Lung (tissue), 12 donors: Measurements from ENCODE around the gene MYO7A. TPM values are rescaled to one million over a fixed set of nuclear protein-coding genes. Genes with fewer than 3 reads are reported as not detected.

Experiments
- ATAC-seq: fragments of 200-7000 bp; cut with Tn5 transposase; one replicate; pipeline ENCODE4 v1.9.1; 2020; ENCODE audit warnings: moderate number of reproducible peaks; ENCODE audit not compliant: insufficient read depth, low FRiP score
- DNase-seq, 3 donors: peaks; one replicate each; pipeline ENCODE4 v3.0.0-alpha.2; 2013 to 2017
- H3K27ac ChIP-seq, 2 donors: one replicate each; pipeline ENCODE4 v1.5.1; 2013; ENCODE audit warnings: mild to moderate bottlenecking in 2 of 2, moderate library complexity in 2 of 2, control low read depth in 1 of 2, inconsistent platforms in 1 of 2, low read depth in 1 of 2, low read length in 1 of 2
- H3K27me3 ChIP-seq, 3 donors: one replicate each; pipeline ENCODE4 v1.5.1; 2013; ENCODE audit warnings: low read length in 2 of 3; ENCODE audit not compliant: control insufficient read depth in 3 of 3, insufficient read depth in 3 of 3
- H3K36me3 ChIP-seq, 4 donors: one replicate each; pipeline ENCODE4 v1.5.1; 2013; ENCODE audit warnings: low read length in 4 of 4, mild to moderate bottlenecking in 1 of 4, moderate library complexity in 1 of 4; ENCODE audit not compliant: control insufficient read depth in 4 of 4, insufficient read depth in 4 of 4
- H3K4me1 ChIP-seq, 5 donors: one replicate each; pipeline ENCODE4 v1.5.1; 2013; ENCODE audit warnings: low read length in 5 of 5, mild to moderate bottlenecking in 2 of 5, moderate library complexity in 1 of 5; ENCODE audit not compliant: control insufficient read depth in 5 of 5, insufficient read depth in 5 of 5
- H3K4me3 ChIP-seq: one replicate; pipeline ENCODE4 v1.5.1; 2013; ENCODE audit warnings: mild to moderate bottlenecking, control low read depth, moderate library complexity
- H3K9ac ChIP-seq, 2 donors: one replicate each; pipeline ENCODE4 v1.5.1; 2013; ENCODE audit warnings: low read length in 2 of 2, control low read depth in 1 of 2; ENCODE audit not compliant: insufficient read depth in 1 of 2
- H3K9me3 ChIP-seq, 4 donors: one replicate each; pipeline ENCODE4 v1.5.1; 2013; ENCODE audit warnings: low read length in 3 of 4, mild to moderate bottlenecking in 1 of 4, moderate library complexity in 1 of 4; ENCODE audit not compliant: control insufficient read depth in 4 of 4, insufficient read depth in 3 of 4
- CTCF ChIP-seq: IDR thresholded peaks from 2 replicates; pipeline ENCODE4 v1.5.1; 2012; ENCODE audit warnings: mild to moderate bottlenecking; ENCODE audit errors: control extremely low read depth, extremely low read depth
- WGBS, 2 donors: extraction: QIAGEN DNeasy Blood & Tissue Kit; methylation state at CpG; one replicate each; pipeline ENCODE4 v1.1.7; 2013; 5-methylcytosine and 5-hydroxymethylcytosine counted together
- polyA plus RNA-seq, 2 donors: library from polyadenylated mRNA; stranded (reverse); fragments of 200-250 nt; gene quantifications; one replicate each; pipeline ENCODE4 v1.2.1, GENCODE V29; 2013
- total RNA-seq, 2 donors: library from RNA; depleted of rRNA in 1 of 2; stranded (reverse); fragments of >200 nt in 1 of 2; gene quantifications; one replicate each; pipeline ENCODE4 v1.2.1, GENCODE V29; 2014 to 2021
- donor health status: control.
- donor health status: control.
- donor health status: Bipolar disorder and iron deficiency.
- donor health status: healthy.
- donor health status: DM: yes; HTN: yes; CAD: no.

MYO7A gene
- total and polyA plus RNA-seq, 4 donors = 1.8 to 10.2 (median 6.3) TPM

GRCh38 chr11:77244277-77245027, 116.4 kb downstream of the MYO7A start:
- no peak for TF ChIP-seq CTCF
- Histone ChIP-seq H3K27me3 (no peaks in the 10 kb centered on the region), H3K36me3 (no peaks in the 10 kb centered on the region), H3K9me3 (no peaks in the 10 kb centered on the region), H3K9ac (no peak overlapping the region), H3K4me3 (no peak overlapping the region), H3K4me1 (no peaks in the 10 kb centered on the region), H3K27ac (peak overlapping the region in 1 of 2 donors; percentile 40)
- DNase-seq (no peak), ATAC-seq (no peak)
- WGBS, 2 donors = 89 to 97% methylated on average over 7 of the region's 7 CpGs

DNA sequence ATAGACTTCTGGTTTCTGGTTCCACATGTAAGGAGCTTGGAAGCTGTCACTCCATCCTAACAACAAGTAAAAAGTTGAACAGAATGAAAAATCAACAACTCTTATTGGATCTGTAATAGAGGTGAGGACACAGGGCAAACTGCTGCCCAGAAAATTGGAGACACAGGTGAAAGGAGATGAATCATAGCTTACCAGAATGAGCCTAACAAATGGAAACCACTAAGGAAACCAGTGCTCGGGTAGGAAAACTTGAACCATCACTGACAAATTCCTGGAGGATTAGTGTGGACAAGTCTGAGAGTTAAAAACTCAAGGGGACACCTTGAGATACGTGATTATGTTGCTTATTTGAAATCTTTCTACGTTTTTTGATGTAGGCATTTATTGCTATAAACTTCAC, 121.4 kb downstream of the MYO7A start:
- Histone ChIP-seq H3K27ac (no peak overlapping the region), H3K4me1 (no peaks in the 10 kb centered on the region), H3K27me3 (no peaks in the 10 kb centered on the region), H3K9me3 (peaks cover 0 to 3% (median 0%) of the 10 kb centered on the region in 4 donors), H3K4me3 (no peak overlapping the region), H3K9ac (no peak overlapping the region), H3K36me3 (no peaks in the 10 kb centered on the region)
- DNase-seq (no peak), ATAC-seq (no peak)
- no peak for TF ChIP-seq CTCF
- WGBS, 2 donors = 85 to 89% methylated on average over 3 of the region's 3 CpGs

GRCh38 chr11:77250881-77251640, 123.0 kb downstream of the MYO7A start:
- Histone ChIP-seq H3K36me3 (no peaks in the 10 kb centered on the region), H3K9ac (no peak overlapping the region), H3K27me3 (no peaks in the 10 kb centered on the region), H3K4me3 (no peak overlapping the region), H3K27ac (no peak overlapping the region), H3K9me3 (peaks cover 0 to 3% (median 0%) of the 10 kb centered on the region in 4 donors), H3K4me1 (no peaks in the 10 kb centered on the region)
- WGBS, 2 donors = 95 to 100% methylated on average over 1 of the region's 1 CpG
- DNase-seq (no peak), ATAC-seq (no peak)
- no peak for TF ChIP-seq CTCF
